K562 (cell line): ENCODE data around the gene ZFP28.

Experiments
- EP300 ChIP-seq: IDR thresholded peaks from 2 replicates; pipeline ENCODE4 v1.6.1; 2012; ENCODE audit warnings: low read length, improper control_type of control experiment
- PHF8 ChIP-seq: fragments of 200-600 bp; sonication (generic); IDR thresholded peaks from 2 replicates; pipeline ENCODE4 v1.6.1; 2012; ENCODE audit warnings: mixed run types, mild to moderate bottlenecking, inconsistent platforms, low read length, moderate library complexity, borderline replicate concordance
- SRSF9 ChIP-seq: fragments of 200-400 bp; formaldehyde crosslinking; IDR thresholded peaks from 2 replicates; pipeline ENCODE4 v1.6.1; 2017; ENCODE audit warnings: low read depth, low read length, borderline replicate concordance
- TFAP4 ChIP-seq: sonication (generic); formaldehyde crosslinking; IDR thresholded peaks from 2 replicates; pipeline ENCODE4 v1.8.0; 2022; ENCODE audit warnings: missing genetic modification reagents, mild to moderate bottlenecking, moderate library complexity, borderline replicate concordance
- USF2 ChIP-seq: sonication (generic); formaldehyde crosslinking; IDR thresholded peaks from 2 replicates; pipeline ENCODE4 v1.5.0; 2020; ENCODE audit warnings: missing genetic modification reagents
- ZNF121 ChIP-seq: sonication (generic); formaldehyde crosslinking; conservative IDR thresholded peaks from 2 replicates; pipeline ENCODE4 v1.8.0; 2022; ENCODE audit warnings: missing genetic modification reagents
- ZNF133 ChIP-seq: fragments of 250-450 bp; sonication (Bioruptor Pico); IDR thresholded peaks from 2 replicates; pipeline ENCODE4 v1.4.0; 2020; ENCODE audit warnings: mild to moderate bottlenecking
- TF ChIP-seq, protein P1 (sequence below), 3 experiments: IDR thresholded peaks in 2 of 3; conservative IDR thresholded peaks in 1 of 3; 2 replicates each; pipeline ENCODE4 v1.5.1; 2011 to 2012; ENCODE audit warnings: low read length in 3 of 3, mild to moderate bottlenecking in 3 of 3, control low read depth in 2 of 3, improper control_type of control experiment in 1 of 3, inconsistent platforms in 1 of 3, low read depth in 1 of 3, mixed read lengths in 1 of 3, moderate library complexity in 1 of 3; ENCODE audit not compliant: insufficient read depth in 2 of 3

GRCh38 chr19:56538761-56539263 lies at the start of gene ZFP28:
- TF ChIP-seq EP300 (no peak), TFAP4 (no peak), SRSF9 (no peak), ZNF133 (no peak), ZNF121 (CRISPR knock-in tag) (no peak), PHF8 (no peak), USF2 (CRISPR knock-in tag) (no peak)
- TF ChIP-seq, protein P1, sequence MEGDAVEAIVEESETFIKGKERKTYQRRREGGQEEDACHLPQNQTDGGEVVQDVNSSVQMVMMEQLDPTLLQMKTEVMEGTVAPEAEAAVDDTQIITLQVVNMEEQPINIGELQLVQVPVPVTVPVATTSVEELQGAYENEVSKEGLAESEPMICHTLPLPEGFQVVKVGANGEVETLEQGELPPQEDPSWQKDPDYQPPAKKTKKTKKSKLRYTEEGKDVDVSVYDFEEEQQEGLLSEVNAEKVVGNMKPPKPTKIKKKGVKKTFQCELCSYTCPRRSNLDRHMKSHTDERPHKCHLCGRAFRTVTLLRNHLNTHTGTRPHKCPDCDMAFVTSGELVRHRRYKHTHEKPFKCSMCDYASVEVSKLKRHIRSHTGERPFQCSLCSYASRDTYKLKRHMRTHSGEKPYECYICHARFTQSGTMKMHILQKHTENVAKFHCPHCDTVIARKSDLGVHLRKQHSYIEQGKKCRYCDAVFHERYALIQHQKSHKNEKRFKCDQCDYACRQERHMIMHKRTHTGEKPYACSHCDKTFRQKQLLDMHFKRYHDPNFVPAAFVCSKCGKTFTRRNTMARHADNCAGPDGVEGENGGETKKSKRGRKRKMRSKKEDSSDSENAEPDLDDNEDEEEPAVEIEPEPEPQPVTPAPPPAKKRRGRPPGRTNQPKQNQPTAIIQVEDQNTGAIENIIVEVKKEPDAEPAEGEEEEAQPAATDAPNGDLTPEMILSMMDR (IDR thresholded peaks at IDR 0.05 in 2 of 3, conservative IDR thresholded peaks at IDR 0.05 in 1 of 3; ENCODE audit: insufficient read depth in 2 of 3, low read depth in 1 of 3, low read length in 3 of 3), result no peak
